LNCaP clone FGC (cell line): ENCODE data around the gene FUZ.

ENCODE experiments used
- DNase-seq: peaks from one replicate; pipeline ENCODE4 v3.0.0-alpha.2; 2011; ENCODE audit warnings: low read depth
- H3K4me3 ChIP-seq: 2 replicates; pipeline ENCODE4 v1.5.1; 2011; ENCODE audit warnings: mild to moderate bottlenecking, low read depth, low read length, control low read depth
- TF ChIP-seq, protein P1 (sequence below): IDR thresholded peaks from 2 replicates; pipeline ENCODE4 v1.5.1; 2012; ENCODE audit warnings: mild to moderate bottlenecking; ENCODE audit not compliant: control insufficient read depth, insufficient read depth; ENCODE audit errors: extremely low read depth

Gene FUZ

DNA sequence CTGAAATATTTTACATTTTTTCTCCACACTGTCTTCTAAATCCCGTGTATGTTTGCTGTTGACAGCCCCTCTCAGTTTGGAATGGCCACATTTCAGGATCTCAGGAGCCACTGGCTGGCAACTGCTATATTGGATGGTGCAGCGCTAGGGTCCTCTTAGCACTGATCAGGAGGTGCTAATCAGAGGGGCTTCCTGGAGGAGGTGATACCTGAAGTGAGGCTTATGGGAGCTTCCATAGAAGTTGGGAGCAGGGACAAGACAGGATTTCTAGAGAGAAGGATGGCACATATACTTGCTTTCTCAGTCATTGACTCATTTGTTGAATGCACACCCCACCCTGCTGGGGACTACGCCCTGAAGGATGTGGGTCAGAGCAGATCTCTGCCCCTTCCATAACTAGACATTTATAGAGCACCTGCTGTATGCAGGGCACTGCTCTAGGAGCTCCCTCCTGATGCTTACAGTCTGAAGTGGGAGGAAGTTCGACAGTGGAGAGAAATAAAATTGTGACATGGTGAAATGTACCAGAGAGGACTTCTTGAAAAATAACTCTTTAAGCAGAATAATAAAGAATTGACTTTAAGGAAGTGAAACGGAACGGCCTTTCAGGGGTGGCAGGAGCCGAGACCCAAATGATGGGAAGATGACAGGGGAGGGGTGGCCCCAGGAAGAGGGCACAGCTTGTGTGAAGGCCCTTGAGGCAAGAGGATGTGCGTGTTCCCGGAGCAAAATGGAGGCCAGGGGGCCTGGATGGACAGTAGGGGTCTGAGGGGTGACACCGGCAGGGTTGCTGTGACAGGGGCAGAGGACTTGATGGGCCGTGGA, 33.1 kb downstream of the FUZ start:
- no peak for DNase-seq
- H3K4me3 ChIP-seq: no peak overlapping the region
- TF ChIP-seq, protein P1, sequence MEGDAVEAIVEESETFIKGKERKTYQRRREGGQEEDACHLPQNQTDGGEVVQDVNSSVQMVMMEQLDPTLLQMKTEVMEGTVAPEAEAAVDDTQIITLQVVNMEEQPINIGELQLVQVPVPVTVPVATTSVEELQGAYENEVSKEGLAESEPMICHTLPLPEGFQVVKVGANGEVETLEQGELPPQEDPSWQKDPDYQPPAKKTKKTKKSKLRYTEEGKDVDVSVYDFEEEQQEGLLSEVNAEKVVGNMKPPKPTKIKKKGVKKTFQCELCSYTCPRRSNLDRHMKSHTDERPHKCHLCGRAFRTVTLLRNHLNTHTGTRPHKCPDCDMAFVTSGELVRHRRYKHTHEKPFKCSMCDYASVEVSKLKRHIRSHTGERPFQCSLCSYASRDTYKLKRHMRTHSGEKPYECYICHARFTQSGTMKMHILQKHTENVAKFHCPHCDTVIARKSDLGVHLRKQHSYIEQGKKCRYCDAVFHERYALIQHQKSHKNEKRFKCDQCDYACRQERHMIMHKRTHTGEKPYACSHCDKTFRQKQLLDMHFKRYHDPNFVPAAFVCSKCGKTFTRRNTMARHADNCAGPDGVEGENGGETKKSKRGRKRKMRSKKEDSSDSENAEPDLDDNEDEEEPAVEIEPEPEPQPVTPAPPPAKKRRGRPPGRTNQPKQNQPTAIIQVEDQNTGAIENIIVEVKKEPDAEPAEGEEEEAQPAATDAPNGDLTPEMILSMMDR: no peak

DNA sequence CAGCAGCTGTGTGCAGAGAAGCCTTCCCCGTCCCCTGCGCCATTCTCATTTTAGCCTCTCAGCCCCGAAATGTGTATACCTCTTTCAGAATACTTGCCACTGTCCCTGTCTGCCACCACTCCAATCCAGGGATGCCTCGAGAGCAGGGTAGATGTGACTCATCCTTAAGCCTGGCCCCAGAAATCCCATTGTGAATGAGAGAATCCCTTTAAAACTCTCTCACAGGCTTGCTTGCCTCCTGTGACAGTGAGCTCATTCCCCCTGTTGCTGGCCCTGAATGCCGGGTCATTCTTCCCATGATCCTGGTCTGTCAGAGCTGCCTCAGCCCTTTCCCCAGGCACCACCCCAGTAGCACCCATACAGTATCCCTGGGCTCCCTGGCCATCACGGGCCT, 36.7 kb downstream of the FUZ start:
- DNase-seq: no peak
- H3K4me3 ChIP-seq: no peak overlapping the region
- TF ChIP-seq, protein P1: no peak

DNA sequence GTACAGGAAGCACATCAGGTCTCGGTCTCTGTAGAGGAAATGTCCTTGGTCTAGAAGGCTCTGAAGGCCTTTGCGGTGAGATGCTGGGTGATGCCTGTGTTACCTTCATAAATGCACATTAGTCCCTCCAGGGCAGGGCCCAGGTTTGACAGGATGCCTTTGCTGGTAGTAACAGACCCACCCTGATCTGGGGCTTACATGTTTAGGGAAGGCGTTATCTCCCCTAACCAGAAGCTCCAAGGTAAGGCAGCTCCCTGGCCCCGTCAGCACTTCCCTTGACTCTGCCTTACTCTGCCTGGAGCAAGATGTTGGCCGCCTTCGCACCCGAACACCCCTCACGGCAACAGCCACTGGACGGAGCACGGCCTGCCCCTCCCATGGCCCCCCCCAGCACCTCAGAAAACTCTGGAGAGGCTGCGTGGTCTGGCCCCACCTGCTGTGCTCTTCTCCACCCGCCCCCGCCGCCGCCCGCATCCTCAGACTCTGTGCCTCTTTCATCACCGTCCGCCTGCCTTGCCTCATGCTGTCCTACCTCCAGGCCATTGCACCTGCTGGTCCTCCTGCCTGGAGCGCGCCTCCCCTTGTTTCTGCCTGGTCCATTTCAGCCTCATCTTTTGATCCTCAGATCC, 37.2 kb downstream of the FUZ start:
- DNase-seq: no peak
- no peak overlapping the region for H3K4me3 ChIP-seq
- TF ChIP-seq, protein P1: no peak

DNA sequence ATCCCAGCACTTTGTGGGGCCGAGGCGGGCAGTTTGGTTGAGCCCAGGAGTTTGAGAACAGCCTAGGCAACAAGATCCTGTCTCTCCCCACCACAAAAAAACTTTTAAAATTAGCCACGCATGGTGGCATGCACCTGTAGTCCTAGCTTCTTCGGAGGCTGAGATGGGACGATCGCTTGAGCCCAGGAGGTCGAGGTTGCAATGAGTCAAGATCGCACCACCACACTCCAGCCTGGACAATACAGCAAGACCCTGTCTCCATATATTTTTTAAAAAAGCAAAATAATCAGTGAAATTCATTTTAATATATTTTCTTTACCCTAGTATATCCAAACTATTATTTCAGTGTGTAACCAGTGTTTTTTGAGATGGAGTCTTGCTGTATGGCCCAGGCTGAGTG, 38.1 kb downstream of the FUZ start:
- H3K4me3 ChIP-seq: no peak overlapping the region
- TF ChIP-seq, protein P1: no peak
- no peak for DNase-seq

DNA sequence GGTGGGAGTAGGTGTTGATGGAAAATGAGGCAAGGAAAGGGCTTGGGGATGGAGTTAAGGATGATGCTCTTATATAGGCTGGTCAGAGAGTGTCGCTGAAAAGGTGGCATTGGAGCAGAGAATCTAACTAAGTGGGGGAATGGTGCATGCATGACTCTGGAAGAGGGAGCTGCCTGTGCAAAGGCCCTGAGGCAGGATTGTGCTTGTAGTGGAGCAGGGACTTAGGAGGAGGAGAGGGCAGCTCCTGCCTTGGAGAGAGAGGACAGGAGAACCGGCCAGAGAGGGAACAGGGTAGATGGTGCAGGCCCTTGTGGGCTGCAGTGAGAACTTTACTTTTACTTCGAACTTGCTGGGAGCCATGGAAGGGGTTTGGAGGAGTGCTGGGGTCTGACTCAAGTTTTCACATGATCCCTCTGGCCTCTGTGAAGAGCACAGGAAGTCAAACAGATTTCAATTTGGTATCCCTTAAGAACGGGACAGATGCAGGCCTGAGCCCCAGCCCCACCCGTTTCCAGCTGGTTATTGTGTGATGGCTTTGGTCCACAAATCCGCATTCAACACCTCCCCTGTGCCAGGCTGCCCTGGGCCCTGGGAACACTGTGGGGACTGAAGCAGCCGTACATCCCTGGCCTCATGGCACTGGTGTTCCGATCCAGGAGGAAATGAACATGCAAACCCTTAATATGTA, 39.3 kb downstream of the FUZ start:
- DNase-seq: no peak
- H3K4me3 ChIP-seq: no peak overlapping the region
- TF ChIP-seq, protein P1: no peak

DNA sequence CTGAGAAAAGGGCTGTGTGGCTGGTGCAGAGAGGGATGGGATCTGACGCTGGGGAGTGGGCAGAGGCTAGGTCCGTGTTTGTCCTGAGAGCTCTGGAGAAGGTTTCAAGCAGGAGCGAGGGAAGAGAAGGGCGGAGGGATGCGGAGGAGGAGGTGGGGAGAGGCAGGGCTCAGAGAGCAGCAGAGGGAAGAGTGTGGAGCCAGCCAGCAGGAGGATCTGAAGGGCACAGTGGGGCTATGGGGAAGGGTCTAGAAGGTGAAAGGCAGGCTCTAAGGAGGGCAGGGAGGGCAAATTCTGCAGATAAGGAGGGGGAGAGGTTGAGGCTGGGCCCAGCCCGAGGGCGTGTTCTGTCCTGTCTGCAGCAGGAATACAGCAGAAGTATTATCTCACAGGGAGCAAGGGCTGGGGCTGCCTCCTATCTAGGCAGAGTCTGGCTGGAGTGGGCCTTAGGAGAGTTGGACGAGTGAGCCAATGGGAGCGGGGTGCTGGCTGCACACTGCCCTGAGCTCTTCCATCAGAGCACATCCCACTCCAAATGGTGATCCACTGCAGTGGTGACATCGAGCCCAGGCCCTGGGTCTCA, 40.2 kb downstream of the FUZ start:
- TF ChIP-seq, protein P1: no peak
- H3K4me3 ChIP-seq: no peak overlapping the region
- no peak for DNase-seq
